ENCODE measurements around the gene BANF2. TPM values are rescaled to one million over a fixed set of nuclear protein-coding genes. Genes with fewer than 3 reads are reported as not detected.
A peak's percentile ranks its signal among the peaks of the same experiment; 100 is the strongest.

BANF2 gene
- total and polyA plus RNA-seq, 2 of the 13 experiments (the other 11 are each of a cell fraction or from before 2014, with no cell fraction given) = 0.35 TPM; not detected in 1

- TF ChIP-seq, protein P1, sequence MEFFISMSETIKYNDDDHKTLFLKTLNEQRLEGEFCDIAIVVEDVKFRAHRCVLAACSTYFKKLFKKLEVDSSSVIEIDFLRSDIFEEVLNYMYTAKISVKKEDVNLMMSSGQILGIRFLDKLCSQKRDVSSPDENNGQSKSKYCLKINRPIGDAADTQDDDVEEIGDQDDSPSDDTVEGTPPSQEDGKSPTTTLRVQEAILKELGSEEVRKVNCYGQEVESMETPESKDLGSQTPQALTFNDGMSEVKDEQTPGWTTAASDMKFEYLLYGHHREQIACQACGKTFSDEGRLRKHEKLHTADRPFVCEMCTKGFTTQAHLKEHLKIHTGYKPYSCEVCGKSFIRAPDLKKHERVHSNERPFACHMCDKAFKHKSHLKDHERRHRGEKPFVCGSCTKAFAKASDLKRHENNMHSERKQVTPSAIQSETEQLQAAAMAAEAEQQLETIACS (CRISPR knock-in tag; IDR thresholded peaks at IDR 0.05) = no peak
- TF ChIP-seq ZNF546 (CRISPR knock-in tag; conservative IDR thresholded peaks at IDR 0.05) (no peak), KLF11 (CRISPR knock-in tag; IDR thresholded peaks at IDR 0.05) (no peak), ZNF263 (CRISPR knock-in tag; IDR thresholded peaks at IDR 0.05) (no peak; the same call in none of the 2 replicates), MTA3 (CRISPR knock-in tag; IDR thresholded peaks at IDR 0.05) (no peak), ISX (CRISPR knock-in tag; conservative IDR thresholded peaks at IDR 0.05) (no peak), CREM (IDR thresholded peaks at IDR 0.05) (peak; percentile 46; the same call in 1 of the 2 replicates), CREM (CRISPR knock-in tag; IDR thresholded peaks at IDR 0.05) (no peak), KMT2B (CRISPR knock-in tag; IDR thresholded peaks at IDR 0.05) (peak; percentile 46; the same call in 1 of the 2 replicates), ZFP37 (CRISPR knock-in tag; IDR thresholded peaks at IDR 0.05; ENCODE audit: borderline replicate concordance) (no peak; the same call in 1 of the 2 replicates), SRSF1 (optimal IDR thresholded peaks at IDR 0.05; ENCODE audit: low read depth, low read length) (peak; percentile 76), ESRRA (CRISPR knock-in tag; IDR thresholded peaks at IDR 0.05; ENCODE audit: low read depth) (no peak), MED8 (CRISPR knock-in tag; IDR thresholded peaks at IDR 0.05; ENCODE audit: insufficient replicate concordance) (peak; percentile 26), RAD51 (IDR thresholded peaks at IDR 0.05; ENCODE audit: borderline replicate concordance) (no peak), ZNF850 (CRISPR knock-in tag; conservative IDR thresholded peaks at IDR 0.05) (no peak), ATF2 (CRISPR knock-in tag; IDR thresholded peaks at IDR 0.05) (peak; percentile 61; the same call in 1 of the 2 replicates), HOXA7 (CRISPR knock-in tag; IDR thresholded peaks at IDR 0.05) (no peak), HDAC2 (CRISPR knock-in tag; IDR thresholded peaks at IDR 0.05) (peak; percentile 82), SMAD9 (CRISPR knock-in tag; IDR thresholded peaks at IDR 0.05) (no peak), NFE2L1 (CRISPR knock-in tag; IDR thresholded peaks at IDR 0.05; ENCODE audit: borderline replicate concordance) (0 out of 2 replicates have a peak, but pooled peaks have one; percentile 33), ARNT2 (CRISPR knock-in tag; IDR thresholded peaks at IDR 0.05; ENCODE audit: low read depth) (peak; percentile 17; the same call in 1 of the 2 replicates), FOSL1 (CRISPR knock-in tag; IDR thresholded peaks at IDR 0.05; ENCODE audit: borderline replicate concordance) (peak; percentile 50; the same call in 1 of the 2 replicates), HOXA3 (CRISPR knock-in tag; IDR thresholded peaks at IDR 0.05) (peak; percentile 64), REPIN1 (CRISPR knock-in tag; IDR thresholded peaks at IDR 0.05; ENCODE audit: borderline replicate concordance, low read depth) (peak; percentile 22; the same call in 1 of the 2 replicates)
- TF ChIP-seq, protein P2, sequence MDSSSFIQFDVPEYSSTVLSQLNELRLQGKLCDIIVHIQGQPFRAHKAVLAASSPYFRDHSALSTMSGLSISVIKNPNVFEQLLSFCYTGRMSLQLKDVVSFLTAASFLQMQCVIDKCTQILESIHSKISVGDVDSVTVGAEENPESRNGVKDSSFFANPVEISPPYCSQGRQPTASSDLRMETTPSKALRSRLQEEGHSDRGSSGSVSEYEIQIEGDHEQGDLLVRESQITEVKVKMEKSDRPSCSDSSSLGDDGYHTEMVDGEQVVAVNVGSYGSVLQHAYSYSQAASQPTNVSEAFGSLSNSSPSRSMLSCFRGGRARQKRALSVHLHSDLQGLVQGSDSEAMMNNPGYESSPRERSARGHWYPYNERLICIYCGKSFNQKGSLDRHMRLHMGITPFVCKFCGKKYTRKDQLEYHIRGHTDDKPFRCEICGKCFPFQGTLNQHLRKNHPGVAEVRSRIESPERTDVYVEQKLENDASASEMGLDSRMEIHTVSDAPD (CRISPR knock-in tag; IDR thresholded peaks at IDR 0.05) = no peak; the same call in 1 of the 2 replicates
- TF ChIP-seq, protein P3, sequence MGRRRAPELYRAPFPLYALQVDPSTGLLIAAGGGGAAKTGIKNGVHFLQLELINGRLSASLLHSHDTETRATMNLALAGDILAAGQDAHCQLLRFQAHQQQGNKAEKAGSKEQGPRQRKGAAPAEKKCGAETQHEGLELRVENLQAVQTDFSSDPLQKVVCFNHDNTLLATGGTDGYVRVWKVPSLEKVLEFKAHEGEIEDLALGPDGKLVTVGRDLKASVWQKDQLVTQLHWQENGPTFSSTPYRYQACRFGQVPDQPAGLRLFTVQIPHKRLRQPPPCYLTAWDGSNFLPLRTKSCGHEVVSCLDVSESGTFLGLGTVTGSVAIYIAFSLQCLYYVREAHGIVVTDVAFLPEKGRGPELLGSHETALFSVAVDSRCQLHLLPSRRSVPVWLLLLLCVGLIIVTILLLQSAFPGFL (CRISPR knock-in tag; IDR thresholded peaks at IDR 0.05) = no peak
Observed at GRCh38 chr20:17710379-17711266, 10.9 kb downstream of the BANF2 start (continued).

Measured in HepG2 (cell line).